ENCODE data around the gene GSTCD.

DNA sequence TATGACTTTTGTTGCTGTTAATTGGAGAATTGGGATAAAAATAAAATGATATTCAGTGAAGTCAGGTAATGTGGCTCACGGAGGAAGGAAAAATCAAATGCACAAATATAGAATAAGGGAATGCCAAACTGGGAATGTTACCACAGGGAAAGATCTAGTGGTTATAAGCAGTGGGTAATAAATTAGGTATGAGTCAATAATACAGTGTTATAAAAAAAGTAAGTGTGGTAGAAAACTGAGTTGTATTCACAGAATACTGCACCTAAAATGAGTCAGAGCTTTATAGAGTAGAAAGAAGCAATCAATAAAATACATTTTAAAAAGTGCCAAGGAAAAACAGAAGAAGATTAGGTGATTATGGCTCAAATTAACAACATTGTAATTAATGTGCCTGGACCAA, 34.6 kb upstream of the GSTCD start:
- no peak for TF ChIP-seq CTCF (IDR thresholded peaks at IDR 0.05; ENCODE audit: low read length)
- TF ChIP-seq EZH2 (IDR thresholded peaks at IDR 0.05; ENCODE audit: borderline replicate concordance, low read length): no peak

Data from OCI-LY1 (cell line).